Neural cell (in vitro differentiated cells): ENCODE results near the gene DSC1.

Experiments
- CTCF ChIP-seq: fragments of 450-650 bp; IDR thresholded peaks from 2 replicates; pipeline ENCODE4 v1.5.1; 2014; ENCODE audit warnings: antibody characterized with exemption, mild to moderate bottlenecking, moderate library complexity; ENCODE audit not compliant: poor library complexity, severe bottlenecking
- EP300 ChIP-seq: fragments of 450-650 bp; conservative IDR thresholded peaks from 2 replicates; pipeline ENCODE4 v1.6.1; 2014; ENCODE audit warnings: antibody characterized with exemption, mild to moderate bottlenecking, moderate library complexity; ENCODE audit not compliant: poor library complexity, severe bottlenecking
- POLR2AphosphoS5 ChIP-seq: IDR thresholded peaks from 2 replicates; pipeline ENCODE4 v1.6.1; 2012
- SMC3 ChIP-seq: fragments of 450-650 bp; conservative IDR thresholded peaks from 2 replicates; pipeline ENCODE4 v1.6.1; 2014; ENCODE audit warnings: antibody characterized with exemption, mild to moderate bottlenecking, moderate library complexity; ENCODE audit not compliant: poor library complexity
- TAF1 ChIP-seq: IDR thresholded peaks from 2 replicates; pipeline ENCODE4 v1.6.1; 2012; ENCODE audit warnings: low read depth

- TF ChIP-seq EP300, result no peak
- no peak for TF ChIP-seq CTCF
- no peak for TF ChIP-seq TAF1
- no peak for TF ChIP-seq POLR2AphosphoS5
- no peak for TF ChIP-seq SMC3
Measured at GRCh38 chr18:31155498-31155897, 7.2 kb downstream of the DSC1 start.
